ENCODE measurements around the gene INTS7. TPM values are rescaled to one million over a fixed set of nuclear protein-coding genes. Genes with fewer than 3 reads are reported as not detected.

INTS7 gene
- polyA plus RNA-seq, 3 donors: 6.1 to 10.7 (median 7.6) TPM

- intact Hi-C loops (cut with micrococcal nuclease): no loop called here
- Histone ChIP-seq H3K27ac (ENCODE audit: low read depth in 1 of 2, low read length in 2 of 2) (no peak overlapping the region), H3K4me1 (ENCODE audit: control insufficient read depth in 1 of 2, insufficient read depth in 2 of 2, low read length in 2 of 2) (no peaks in the 10 kb centered on the region), H4K20me1 (ENCODE audit: insufficient read depth, low read length) (peaks cover 2% of the 10 kb centered on the region), H3K9ac (ENCODE audit: insufficient read depth, low read length, poor library complexity, severe bottlenecking) (no peak overlapping the region), H3K27me3 (ENCODE audit: control insufficient read depth in 2 of 2, insufficient read depth in 2 of 2, low read length in 2 of 2) (no peaks in the 10 kb centered on the region), H3K4me3 (replicated peaks in 1 of 3; ENCODE audit: low read depth in 2 of 3, low read length in 3 of 3) (no peak overlapping the region), H3K36me3 (replicated peaks in 1 of 2; ENCODE audit: control insufficient read depth in 1 of 2, insufficient read depth in 2 of 2, low read length in 2 of 2) (peaks cover 18 to 39% of the 10 kb centered on the region in 2 donors), H3K79me2 (ENCODE audit: insufficient read depth, low read length) (peaks cover 49% of the 10 kb centered on the region), H2AFZ (ENCODE audit: insufficient read depth, low read depth, low read length, poor library complexity, severe bottlenecking) (no peak overlapping the region), H3K4me2 (replicated peaks; ENCODE audit: extremely low read depth, low read length, poor library complexity, severe bottlenecking) (no peak overlapping the region), H3K9me3 (replicated peaks in 1 of 2; ENCODE audit: control insufficient read depth in 1 of 2, insufficient read depth in 1 of 2, low read length in 2 of 2) (no peaks in the 10 kb centered on the region)
- Mint-ChIP-seq H3K27ac (peak overlapping the region in 1 of 7 donors; percentile 7), H3K4me1 (peaks cover 4% of the 10 kb centered on the region), H3K27me3 (ENCODE audit: low read depth in 3 of 3) (no peaks in the 10 kb centered on the region), H3K4me3 (no peak overlapping the region), H3K36me3 (peaks cover 38 to 39% of the 10 kb centered on the region in 2 donors), H3K9me3 (peaks cover 0 to 4% (median 0%) of the 10 kb centered on the region in 7 donors)
- no peak for TF ChIP-seq CTCF (IDR thresholded peaks at IDR 0.05)
- WGBS (ENCODE audit: insufficient coverage): no CpG with 5 or more reads among the region's 2 CpGs
- no peak for DNase-seq
Observed at GRCh38 chr1:212021563-212021962, 13.8 kb downstream of the INTS7 start.

- peaks cover 0 to 4% (median 0%) of the 10 kb centered on the region in 7 donors for H3K9me3 Mint-ChIP-seq
- H3K4me1 Mint-ChIP-seq: peaks cover 2% of the 10 kb centered on the region
- Histone ChIP-seq H3K4me3 (replicated peaks in 1 of 3; ENCODE audit: low read depth in 2 of 3, low read length in 3 of 3) (no peak overlapping the region), H3K9me3 (replicated peaks in 1 of 2; ENCODE audit: control insufficient read depth in 1 of 2, insufficient read depth in 1 of 2, low read length in 2 of 2) (no peaks in the 10 kb centered on the region), H3K36me3 (replicated peaks in 1 of 2; ENCODE audit: control insufficient read depth in 1 of 2, insufficient read depth in 2 of 2, low read length in 2 of 2) (peaks cover 23 to 45% of the 10 kb centered on the region in 2 donors), H3K79me2 (ENCODE audit: insufficient read depth, low read length) (peaks cover 43% of the 10 kb centered on the region), H3K27ac (ENCODE audit: low read depth in 1 of 2, low read length in 2 of 2) (no peak overlapping the region), H3K27me3 (ENCODE audit: control insufficient read depth in 2 of 2, insufficient read depth in 2 of 2, low read length in 2 of 2) (no peaks in the 10 kb centered on the region), H4K20me1 (ENCODE audit: insufficient read depth, low read length) (no peaks in the 10 kb centered on the region), H3K4me2 (replicated peaks; ENCODE audit: extremely low read depth, low read length, poor library complexity, severe bottlenecking) (no peak overlapping the region), H3K9ac (ENCODE audit: insufficient read depth, low read length, poor library complexity, severe bottlenecking) (no peak overlapping the region), H2AFZ (ENCODE audit: insufficient read depth, low read depth, low read length, poor library complexity, severe bottlenecking) (no peak overlapping the region), H3K4me1 (ENCODE audit: control insufficient read depth in 1 of 2, insufficient read depth in 2 of 2, low read length in 2 of 2) (no peaks in the 10 kb centered on the region)
- no peak overlapping the region for H3K4me3 Mint-ChIP-seq
- DNase-seq: no peak
- peaks cover 42% of the 10 kb centered on the region in 2 donors for H3K36me3 Mint-ChIP-seq
- peak overlapping the region in 1 of 7 donors; percentile 44 for H3K27ac Mint-ChIP-seq
- H3K27me3 Mint-ChIP-seq (ENCODE audit: low read depth in 3 of 3): no peaks in the 10 kb centered on the region
- intact Hi-C loops (cut with micrococcal nuclease): no loop called here
- TF ChIP-seq CTCF (IDR thresholded peaks at IDR 0.05): no peak
- no CpG with 5 or more reads among the region's 2 CpGs for WGBS (ENCODE audit: insufficient coverage)
Observed at GRCh38 chr1:212020975-212021374, 14.4 kb downstream of the INTS7 start.

All from CD14-positive monocyte (primary cell).